AML-193 (cell line): ENCODE data around the gene HOXD12.

ENCODE experiments used
- DNase-seq, 2 experiments: peaks; one replicate each; lab custom pipeline; 2025; lab: John Stamatoyannopoulos, UW

HOXD12 gene

GRCh38 chr2:176080540-176081375, 18.8 kb upstream of the HOXD12 start:
- DNase-seq = no peak

GRCh38 chr2:176081376-176081836, 18.2 kb upstream of the HOXD12 start:
- DNase-seq = no peak

- DNase-seq = no peak
Observed at GRCh38 chr2:176081837-176082524, 17.6 kb upstream of the HOXD12 start.

DNA sequence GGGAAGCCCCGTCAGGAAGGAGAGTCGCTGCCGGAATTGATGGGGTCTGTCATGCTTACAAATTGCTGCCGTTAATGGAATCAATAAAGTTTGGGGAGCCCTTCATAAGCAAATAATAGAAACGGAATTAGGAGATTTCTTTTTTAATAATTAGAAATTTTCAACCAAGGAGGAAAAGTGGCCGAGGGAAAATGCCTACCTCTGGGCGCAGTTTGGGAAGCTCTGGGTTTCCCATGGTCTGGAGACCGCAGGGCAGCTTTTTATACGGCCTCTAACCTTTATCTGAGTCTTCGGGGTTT, 17.1 kb upstream of the HOXD12 start:
- no peak for DNase-seq

GRCh38 chr2:176082824-176083751, 16.5 kb upstream of the HOXD12 start:
- DNase-seq = no peak

DNA sequence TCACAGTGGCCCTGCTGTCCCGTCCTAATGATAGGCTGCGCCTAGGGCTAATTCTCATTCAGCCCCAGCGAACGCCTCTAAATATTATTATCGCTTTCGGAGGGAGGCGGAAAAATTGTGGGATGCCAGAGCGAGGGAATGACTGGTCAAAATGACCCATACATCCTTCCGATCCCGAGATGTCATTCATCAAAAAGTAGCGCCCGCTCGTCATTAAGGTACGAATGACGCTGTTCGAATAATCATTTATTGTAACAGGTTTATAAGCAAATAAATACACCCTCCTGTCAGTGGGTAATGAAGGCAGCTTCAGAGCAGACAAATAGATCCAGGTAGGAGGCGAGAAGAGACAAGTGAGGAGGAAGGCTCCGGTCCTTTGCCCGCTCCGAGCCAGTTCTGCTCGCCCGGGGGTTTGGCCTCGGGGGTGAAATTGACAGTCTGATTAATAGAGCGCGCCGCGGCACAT, 15.8 kb upstream of the HOXD12 start, which contains the start of gene EVX2:
EVX2 (minus strand) TSS at position 167 of the 466 bp plus-strand sequence. CDS start 186 bp downstream, outside the sequence.
- DNase-seq = no peak

- DNase-seq = no peak
Observed at GRCh38 chr2:176084611-176085119, 14.9 kb upstream of the HOXD12 start.

DNA sequence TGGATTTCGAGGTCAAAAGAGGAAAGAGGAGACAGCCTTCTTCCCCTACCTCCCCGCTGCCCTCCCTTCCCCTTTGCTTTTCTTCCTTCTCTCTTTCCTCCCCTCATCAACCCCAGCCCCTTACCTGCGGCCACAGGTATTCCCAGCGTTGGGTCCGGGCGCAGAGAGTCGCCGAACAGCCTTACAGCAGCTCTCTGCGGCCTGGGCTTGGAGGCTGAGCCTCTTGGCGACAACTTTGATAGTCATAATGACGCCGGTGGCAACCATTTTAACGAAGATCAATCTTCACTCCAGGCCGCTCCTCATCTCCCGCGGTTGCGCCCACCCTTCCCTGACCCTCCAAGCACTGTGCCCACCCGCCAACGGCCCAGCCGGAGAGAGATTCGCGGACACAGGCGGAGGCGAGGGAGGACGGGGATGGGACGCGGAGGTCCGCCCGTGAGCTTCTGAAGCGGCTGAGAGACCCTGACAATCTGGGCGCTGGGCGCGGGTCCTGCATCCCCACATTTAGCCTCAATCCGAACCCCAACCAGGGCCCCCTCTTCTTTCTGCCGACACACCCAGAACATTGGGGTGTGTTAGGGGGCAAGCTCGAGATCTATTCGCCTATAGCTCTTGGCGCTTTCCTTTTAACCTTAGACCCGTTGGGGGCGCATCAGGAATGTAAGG, 14.3 kb upstream of the HOXD12 start:
- DNase-seq = no peak

DNA sequence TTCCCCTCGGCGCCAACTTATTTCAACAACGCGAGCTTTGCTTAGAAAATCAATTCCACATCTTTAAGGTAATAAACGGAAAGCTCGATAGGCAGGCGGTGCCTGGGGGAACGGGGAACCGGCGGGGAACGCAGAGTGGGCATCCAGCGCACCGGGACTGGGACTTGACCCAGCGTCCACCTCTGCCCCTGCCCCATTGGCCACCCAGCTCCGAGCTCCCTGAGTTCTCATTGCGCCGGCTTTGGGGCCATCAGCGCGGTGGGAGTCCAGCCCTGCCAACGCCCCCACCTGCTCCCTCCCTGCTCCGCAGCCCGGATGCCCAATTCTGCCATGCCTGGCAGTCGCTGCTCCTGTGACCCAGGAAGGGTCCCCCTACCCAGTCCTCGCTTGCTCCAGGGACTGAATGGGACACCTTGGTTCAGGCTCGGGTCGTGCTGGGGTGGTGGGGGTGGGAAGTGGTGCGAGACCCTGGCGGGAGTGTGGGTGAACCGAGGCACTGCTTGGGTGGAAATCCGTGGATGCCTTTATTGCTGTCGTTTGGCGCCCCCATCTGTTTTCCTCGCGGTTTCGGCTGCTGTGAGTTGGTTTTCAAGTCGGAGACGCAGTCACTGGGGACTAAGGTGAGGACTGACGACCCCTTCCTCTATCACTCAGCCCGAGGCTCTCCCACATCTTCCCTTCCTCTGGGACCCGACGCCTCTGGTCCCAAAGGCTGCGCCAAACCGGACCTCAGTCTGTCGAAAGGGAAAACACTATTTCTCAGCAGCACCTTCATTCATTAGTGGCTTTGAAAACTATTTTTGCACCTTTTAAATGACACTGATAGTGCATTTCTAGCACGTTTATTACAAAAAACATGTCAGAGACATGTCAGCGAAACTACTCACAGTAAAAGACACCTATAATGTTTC, 13.5 kb upstream of the HOXD12 start:
- no peak for DNase-seq

- DNase-seq = no peak
Observed at GRCh38 chr2:176087330-176088047, 12.1 kb upstream of the HOXD12 start.

DNA sequence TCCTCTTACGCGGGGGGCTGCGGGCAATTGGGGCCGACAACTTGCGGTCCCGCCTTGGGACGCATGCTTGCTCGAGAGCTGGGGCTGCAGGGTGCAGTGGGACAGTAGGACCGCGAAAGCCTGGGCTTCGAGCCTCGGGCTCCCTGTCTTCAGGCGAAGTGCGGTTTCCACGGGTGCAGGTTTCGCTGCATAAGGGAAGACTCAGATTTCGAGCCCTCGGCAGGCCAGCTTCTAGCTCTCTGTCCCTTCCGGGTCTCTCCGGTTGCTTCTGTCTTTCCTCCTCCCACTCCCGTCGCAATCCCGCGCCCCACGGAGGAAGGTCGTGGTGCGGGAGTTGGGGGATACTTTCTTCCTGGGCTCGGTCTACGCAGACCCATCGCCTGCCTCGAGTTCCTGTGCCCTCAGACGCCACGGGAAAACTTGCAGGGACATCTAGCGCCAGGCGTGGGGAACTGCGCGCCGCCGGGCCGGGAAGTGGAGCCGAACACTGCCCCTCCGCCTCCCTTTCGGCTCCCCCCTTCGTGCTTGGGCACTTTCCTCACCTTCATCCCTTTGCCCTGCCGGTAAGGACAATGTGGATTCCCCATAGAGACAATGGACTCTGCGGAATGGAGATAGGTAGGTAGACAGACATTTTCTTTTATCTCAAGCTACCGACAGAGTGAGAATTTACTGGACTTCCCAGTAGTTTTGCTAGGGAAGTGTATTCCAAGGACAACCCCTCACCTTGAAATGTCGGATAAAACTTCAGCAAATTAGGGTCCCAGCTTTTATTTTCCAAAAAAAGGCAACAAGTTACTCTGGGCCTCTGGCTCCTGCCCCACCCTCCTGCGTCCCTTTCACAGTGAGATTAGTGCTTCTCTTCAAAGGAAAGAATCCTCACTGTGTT, 11.3 kb upstream of the HOXD12 start:
- peak; percentile 63 to 65 for DNase-seq

DNA sequence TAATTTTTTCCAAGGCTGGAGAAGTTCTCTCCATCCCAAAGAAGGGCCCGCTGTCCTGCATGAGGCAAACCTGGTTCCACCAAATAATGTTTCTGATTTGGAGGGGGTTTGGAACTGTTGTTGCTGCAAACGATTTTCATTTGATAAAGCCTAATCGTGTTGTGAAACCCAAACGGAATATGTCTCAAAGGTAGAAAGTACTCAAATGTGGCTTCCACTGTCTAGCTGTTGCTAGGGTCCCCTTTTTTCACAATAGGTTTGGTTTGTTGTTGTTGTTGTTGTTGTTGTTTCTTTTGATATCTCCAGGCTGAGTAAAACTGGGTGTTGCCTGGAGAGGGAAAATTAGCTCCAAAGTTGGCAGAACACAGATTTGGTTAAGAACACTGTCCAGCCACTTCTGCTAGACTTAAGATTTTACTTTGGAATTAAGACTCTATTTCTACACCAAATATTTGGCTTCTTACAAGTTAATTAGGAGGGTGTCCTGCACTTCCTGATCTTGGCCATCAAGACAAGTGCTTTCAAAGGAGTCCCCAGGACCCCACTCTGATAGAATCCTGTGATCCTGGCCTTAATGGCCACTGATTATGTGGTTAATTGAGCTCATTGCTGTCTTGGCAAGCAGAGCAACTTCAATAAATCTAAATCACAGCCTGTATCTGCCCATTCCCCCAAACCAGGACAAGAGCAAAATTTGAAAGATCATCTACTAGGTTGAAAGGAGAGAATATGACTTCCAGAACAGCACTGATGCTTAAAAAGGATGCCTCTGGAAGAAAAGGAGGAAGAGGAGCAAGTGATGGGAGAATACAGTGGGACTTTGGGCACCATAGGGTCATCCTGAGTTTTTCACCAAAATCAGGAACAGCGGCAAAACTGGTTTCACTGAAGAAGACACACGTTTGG, 10.4 kb upstream of the HOXD12 start:
- no peak for DNase-seq

DNA sequence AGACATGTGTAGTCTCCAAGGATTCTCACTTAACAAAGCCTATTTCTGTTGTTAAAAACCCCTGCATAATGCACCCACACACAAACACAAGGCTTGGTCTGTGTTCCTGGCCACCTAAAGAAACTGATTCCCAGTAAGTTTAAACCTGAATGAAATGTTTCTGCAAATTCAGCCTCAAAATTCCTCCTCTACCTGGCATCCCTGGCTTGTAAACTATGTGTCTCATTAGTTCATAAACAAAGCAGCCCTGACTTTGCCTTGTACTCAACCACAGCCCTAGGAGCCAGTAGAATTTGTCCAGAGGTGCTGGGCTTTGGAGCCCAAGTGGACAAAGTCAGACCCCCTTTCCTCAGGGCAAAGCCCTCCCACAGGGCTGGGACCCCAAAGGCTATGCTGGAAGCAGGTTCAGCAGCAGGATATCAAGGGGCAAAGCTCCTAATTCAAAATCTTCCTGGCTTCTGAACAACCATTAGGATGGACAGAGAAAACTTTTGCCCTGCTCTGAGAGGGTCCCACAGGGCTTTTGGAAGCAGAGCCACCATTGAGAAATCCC, 9.7 kb upstream of the HOXD12 start:
- DNase-seq = no peak

- no peak for DNase-seq
Observed at GRCh38 chr2:176090862-176091261, 8.7 kb upstream of the HOXD12 start.

- no peak for DNase-seq
Observed at GRCh38 chr2:176091329-176092258, 8.0 kb upstream of the HOXD12 start.
